Activated T-cell treated with anti-CD3 and anti-CD28 coated beads, Interleukin-2, amount 50 U/mL, for 1 hour (primary cell): ENCODE results near the gene SMC4.
A peak's percentile ranks its signal among the peaks of the same experiment; 100 is the strongest.
"Not testable (repeated sequence)": the region's sequence is repeated elsewhere in the genome, so short reads cannot be mapped to it uniquely, and the experiment has no call there.

Experiments
- DNase-seq: peaks from one replicate; pipeline ENCODE4 v3.0.0-alpha.2; 2020

Gene SMC4

DNA sequence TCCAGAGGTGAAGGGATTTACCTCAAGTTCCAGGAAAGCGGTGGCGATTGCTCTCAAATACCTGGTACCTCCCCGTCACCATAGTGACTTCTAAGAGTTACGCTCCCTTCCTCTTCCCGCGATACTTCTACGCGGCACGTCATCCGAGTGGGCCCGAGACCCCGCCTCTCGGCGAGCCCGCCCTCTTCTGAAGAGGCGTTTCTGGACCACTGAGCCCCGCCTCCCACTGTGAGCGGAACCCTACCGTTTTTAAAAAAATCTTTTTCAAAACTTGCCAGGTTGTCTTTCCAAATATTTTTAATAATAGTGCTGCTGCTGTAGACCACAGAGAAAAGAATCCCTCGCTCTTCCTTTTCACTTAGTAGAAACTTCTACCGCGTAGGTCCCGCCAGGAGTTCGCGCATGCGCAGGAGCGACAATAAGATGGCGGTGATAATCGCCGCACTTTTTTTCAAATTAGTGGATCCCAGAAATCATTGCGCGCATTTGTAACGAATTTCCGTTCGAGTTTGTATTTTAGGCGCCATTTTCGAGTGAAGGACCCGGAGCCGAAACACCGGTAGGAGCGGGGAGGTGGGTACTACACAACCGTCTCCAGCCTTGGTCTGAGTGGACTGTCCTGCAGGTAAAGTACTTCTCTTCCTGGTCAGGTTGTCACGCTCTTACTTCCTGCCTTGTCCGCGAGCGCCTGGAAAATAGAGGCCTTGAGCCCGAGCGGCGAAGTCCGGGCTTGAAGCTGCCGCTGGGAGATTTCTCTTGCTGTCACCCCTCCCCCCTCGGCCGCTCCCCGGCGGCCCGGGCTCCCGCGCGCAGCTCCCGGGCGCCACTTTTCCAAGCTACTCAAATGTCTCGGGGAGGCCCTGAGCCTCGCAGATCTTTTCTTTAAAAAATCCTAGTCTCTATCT, at the start of gene SMC4, which contains the start of gene IFT80:
TSS of gene SMC4 (plus strand) at position 526 of the 905 bp plus-strand sequence. CDS start 1,177 bp downstream, outside the sequence.
TSS of gene IFT80 (minus strand) at position 101 of the 905 bp plus-strand sequence. CDS start 14,625 bp downstream, outside the sequence.
- DNase-seq: peak; percentile 96

DNA sequence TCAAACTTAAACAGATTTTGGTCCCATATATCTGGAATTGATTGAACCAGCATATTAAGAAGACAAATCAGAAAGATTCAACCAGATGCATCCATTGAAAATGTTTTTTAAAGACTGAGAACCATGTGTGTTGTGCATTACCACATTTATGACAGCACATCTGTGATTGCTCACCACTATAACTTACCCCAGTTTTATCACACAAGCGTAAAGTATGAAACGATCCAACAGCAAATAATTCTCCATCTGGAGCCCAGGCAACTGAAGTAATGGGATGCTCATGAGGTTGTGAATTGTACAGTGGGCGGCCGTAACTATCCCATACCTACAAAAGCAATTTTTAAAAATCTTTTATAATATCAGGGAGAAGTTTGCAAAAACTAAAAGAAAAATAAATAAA, 43.6 kb upstream of the SMC4 start:
- no peak for DNase-seq

DNA sequence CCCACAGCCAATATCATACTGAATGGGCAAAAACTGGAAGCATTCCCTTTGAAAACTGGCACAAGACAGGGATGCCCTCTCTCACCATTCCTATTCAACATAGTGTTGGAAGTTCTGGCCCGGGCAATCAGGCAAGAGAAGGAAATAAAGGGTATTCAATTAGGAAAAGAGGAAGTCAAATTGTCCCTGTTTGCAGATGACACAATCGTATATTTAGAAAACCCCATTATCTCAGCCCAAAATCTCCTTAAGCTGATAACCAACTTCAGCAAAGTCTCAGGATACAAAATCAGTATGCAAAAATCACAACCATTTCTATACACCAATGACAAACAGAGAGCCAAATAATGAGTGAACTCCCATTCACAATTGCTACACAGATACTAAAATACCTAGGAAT, 36.6 kb upstream of the SMC4 start:
- not testable (repeated sequence) for DNase-seq

DNA sequence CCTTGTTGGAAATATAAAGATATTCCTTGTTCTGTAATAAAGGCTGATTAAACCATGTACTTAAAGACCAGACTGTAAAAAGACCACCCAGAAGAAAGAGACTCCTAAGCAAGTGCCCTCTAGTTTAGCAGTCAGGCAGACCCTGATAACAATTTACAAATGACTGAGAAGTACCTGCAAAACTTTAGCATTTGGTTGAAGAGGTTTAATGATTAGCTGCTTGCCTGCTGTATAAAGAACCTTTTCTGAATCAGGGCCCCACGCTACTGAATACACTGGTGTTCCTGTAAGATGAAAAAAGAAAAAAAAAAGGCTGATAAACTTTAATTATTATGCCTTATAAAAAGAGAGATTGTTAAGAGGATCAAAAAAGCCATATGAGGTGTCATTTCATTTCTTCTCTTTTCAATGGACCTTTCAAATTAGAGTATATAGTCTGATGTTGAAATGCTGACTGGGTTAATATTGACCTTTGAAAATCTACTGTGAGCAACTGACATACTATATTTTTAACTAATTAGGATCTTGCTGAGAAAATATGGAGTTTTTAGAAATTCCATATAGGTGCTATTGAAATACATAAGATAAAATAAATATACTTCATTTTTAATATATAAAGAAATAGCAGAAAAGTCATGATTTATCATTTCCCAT, 33.5 kb upstream of the SMC4 start:
- DNase-seq: no peak

DNA sequence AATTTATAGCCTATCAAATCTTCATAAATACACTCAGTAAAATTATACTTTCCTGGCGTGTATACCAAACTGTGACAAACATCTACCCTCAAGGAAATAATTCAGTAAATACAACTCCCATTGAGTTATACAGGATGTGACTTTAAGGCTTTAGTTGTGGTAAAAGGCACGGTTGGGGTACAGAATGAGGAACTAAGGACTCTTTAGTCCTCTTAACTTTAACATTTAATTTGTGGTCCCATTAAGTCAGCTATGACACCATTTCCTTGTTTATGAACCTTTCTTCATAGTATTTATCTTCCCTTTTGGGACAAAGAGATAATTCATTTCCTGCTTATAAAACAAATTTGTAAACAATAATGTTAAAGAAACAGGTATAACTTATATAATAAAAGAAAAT, 30.6 kb upstream of the SMC4 start:
- no peak for DNase-seq

DNA sequence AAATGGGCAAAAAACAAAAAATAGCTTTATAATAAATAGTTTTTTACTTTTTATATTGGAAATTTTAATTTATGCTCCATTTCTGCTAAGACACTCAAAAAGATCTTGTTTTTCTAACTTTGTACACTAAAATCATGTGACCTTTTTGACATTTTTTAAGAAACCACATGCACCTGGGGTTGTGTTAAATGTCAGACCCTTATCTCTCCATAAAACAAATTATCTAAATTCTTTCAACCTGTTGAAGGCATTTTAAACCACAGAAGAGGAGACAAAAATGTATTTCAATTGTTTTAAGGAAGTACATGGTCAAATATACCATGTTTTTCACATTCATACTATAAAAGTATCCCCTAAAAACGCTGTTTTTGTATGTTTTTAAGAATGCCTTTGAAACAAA, 29.7 kb upstream of the SMC4 start:
- DNase-seq: no peak

DNA sequence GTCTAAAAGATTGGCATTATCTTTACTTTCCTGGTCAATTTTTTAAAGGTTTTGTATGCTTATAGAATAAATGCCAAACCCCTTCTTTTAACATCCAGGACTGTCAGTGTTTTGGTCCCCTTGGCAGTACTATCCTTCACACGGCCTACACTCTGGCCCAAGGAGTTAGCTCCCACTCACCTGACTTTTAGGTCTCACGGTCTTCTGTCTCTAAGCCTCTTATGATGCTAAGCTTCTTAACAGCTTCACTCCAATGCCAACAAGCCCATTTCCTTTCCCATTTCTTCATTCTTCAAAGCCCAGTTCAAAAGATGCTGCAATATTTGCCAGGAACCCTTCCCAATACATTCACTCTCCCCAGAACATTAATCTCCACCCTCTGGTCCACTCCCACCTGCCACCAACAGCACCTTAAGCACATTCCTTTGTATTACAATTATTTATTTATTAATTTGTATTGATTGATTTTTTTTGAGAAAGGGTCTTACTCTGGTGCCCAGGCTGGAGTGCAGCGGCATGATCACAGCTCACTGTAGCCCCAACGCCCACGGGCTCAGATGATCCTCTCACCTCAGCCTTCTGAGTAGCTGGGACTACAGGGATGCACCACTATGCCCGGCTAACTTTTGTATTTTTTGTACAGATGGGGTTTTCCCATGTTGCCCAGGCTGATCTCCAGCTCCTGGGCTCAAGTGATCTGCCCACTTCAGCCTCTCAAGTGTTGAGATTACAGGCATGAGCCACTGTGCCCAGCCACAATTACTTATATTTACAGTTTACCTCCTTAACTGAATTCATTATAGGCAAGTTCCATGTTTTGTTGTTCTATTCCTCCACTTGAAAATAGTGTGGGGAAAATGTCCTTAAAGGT, 28.2 kb upstream of the SMC4 start:
- no peak for DNase-seq

DNA sequence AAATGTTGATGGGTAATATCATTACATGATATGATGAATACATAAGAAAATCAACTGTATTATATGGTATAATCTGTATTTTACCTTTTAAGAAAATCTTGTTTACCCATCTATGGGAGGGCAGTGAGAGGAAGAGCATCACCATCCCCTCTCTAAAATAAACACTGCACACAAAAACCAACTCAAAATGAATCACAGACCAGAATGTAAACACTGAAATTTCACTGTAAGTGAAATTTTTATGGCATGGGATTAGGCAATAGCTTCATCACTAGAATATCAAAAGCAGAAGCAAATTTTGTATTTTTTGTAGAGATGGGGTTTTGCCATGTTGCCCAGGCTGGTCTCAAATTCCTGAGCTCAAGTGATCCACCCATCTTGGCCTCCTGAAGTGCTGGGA, 26.7 kb upstream of the SMC4 start:
- DNase-seq: no peak

DNA sequence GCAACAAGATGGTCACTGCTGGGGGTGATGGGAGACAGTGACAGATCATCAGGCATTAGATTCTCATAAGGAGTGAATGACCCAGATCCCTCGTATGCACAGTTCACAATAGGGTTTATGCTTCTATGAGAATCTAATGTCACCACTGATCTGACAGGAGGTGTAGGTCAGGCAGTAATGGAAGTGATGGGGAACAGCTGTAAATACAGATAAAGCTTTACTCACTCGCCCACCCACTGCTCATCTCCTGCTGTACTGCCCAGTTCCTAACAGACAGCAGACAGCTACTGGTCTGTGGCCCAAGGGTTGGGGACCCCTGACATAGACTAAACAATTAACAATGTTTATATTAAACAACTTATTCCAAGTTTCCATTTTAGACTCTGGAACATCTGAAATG, 25.8 kb upstream of the SMC4 start:
- DNase-seq: no peak

DNA sequence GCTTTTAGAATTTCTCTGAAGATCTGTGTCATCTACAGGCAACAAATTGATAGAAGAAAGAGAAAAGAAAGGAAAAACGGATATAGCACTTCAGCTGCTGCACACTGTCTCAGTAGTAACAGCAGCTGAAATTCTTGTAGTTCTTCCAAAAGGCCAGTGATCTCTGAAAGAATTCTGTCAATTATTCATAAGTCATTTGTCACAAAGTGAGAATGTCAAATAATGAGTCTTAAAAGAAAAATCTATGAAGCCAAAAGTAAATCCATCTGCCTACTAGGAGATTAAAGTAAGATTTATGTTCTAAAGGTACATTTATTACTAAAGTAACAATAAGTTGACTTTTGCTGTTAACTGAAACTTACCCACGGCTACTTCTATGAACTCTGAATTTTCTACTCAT, 25.0 kb upstream of the SMC4 start:
- no peak for DNase-seq

DNA sequence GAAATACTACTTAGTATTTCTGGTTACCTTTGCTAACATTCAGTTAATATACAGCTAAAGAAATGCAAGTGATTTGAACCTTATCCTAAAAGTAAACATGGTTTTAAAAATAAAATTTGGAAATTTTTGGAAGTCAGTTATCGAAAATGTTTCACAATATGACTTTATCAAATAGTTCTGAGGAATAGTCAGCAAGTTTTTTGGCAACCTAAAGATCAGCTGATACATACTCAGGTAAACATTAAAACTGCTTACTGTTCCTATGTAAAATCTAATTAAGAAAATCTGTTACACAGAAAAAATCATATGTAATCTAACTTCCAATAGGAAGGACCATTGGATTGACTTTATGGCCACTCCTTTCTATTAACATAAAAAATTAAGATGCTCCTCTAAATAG, 24.5 kb upstream of the SMC4 start:
- no peak for DNase-seq

DNA sequence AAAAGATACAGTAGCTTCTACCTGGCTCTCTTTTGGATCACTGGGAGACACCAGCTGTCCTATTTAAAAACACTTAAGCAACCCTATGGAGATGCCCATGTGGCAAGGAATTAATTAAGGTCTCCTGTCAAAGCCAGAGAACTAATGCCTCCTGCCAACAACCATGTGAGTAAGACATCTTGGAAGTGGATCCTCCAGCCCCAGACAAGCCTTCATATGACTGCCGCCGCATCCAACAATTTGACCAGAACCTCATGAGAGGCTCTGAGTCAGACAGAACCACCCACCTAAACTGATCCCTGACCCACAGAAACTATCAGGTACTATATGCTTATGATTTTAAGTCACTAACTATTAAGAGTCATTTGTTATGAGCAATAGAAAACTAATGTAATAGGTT, 22.8 kb upstream of the SMC4 start:
- no peak for DNase-seq

DNA sequence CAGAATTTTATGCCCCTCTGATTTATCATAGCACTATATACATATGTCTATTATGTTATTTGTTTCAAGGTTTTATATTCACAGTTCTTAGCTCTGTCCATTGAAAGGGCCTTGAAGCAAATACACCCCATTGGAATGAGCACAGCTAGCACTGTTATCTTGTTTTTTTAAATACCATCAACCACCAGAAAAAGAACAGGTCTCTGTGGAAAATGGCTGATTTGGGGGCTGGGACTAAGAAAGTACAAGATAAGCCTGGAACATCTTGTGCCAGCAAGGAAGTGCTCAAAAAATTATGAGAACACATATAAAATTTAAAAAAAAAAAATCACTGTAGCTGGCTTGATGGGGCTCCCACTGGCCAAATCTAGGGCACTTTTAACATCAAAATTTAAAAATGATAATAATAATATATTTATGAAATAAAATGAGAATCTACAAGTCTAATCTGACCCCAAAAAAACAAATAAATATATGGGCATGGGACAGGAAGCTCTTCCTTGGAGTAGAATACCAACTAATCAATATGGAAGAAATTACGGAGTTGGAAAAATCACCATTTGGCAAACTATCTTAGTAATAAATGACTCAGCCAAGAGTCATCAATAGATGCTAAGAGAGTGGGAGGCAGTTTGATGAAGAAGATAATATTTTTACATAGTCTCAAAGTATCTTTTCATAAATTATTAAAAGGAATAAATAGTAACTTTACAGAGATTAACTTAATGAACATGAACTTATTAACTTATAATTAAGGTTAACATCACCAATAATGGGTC, 20.9 kb upstream of the SMC4 start:
- no peak for DNase-seq

DNA sequence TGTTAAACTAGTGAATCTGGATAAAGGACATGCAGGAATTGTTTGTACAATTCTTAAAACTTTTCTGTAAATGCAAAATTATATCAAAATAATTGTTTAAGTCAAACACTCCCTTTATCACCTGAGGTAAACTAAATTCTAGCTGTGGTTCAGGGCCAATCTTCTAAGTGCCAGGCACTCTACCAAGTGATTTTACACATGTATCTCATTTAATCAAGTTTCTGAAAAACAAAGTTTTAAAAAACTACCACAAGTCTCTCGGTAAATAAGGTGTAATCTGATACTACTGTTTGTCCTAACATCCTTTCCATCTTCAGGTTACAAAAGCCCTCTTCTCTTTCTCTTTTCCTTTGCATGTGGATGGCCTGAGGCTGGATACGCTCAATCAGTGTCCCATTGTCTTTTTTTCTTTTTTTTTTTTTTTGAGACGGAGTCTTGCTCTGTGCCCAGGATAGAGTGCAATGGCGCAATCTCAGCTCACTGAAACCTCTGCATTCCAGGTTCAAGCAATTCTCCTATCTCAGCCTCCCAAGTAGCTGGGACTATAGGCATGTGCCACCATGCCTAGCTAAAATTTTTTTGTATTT, 19.7 kb upstream of the SMC4 start:
- DNase-seq: no peak

DNA sequence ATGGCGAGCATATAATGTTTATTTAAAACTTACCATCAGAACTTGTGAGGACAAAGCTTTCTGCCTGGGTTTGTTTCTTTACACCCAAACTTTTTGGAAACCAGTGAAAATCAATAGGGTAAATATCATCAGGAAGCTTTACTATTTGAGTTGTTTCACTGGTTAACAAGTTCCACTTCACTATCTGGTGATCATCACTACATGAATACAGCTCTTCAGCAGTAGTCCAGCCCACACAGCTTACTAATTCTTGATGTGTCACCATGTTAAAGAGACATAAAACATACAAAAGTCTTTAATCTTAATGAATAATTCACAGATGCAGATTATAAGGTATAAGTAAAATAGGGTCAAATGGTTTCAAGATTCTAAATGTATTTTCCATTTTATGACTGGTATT, 18.0 kb upstream of the SMC4 start:
- DNase-seq: no peak

DNA sequence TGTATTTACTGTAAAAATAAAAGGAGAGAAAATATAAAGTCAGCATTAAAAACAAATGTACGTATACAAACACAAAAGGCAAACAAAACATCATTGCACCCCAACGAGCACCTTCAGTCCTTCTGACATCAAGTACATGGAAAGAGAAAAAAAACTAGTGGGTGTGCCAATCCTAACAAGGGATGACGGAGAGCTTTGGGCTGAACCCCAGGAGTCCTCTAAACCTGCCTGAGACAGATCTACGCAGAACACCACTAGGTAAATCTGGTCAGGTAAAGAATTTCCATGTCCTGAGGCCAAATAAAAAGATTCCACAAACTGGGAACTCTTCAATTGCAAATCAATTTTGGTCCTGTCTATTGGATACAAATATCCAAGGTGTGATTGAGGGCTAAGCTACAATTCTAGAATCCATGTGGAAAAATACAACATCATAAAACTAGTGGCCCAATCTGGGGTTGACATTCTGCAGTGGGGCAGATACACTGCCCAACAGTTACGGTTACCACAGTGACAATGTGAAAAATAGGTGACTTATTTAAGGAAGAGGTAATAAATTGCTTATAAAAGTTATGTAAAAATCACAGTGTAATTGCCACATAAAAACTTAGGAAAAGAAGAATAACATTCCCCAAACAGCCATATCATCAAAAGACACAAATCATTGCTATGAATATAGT, 14.7 kb upstream of the SMC4 start:
- no peak for DNase-seq

DNA sequence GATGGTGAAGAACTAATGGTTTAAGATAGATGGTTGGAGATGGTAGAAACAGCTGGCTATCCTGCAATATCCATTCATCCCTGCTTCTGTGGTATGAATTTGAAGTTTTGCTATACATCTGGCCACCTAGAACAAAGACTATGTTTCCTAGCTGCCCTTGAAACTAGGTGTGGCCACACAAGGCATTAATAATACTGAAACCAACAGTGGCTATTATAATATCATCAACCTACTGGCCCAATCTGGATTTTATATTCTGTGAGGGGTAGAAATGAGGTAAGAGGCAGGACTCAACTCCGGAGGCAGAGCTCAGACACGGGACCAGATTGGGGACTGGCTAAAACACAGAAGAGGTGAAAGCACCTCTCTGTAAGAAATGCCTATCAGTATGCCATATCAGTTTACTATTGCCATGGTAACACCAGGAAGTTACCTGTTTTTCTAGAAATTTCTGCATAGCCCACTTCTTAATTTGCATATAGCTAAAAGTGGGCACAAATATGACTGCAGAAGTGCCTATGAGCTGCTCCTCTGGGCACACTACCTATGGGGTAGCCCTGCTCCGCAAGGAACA, 8.8 kb upstream of the SMC4 start:
- no peak for DNase-seq

DNA sequence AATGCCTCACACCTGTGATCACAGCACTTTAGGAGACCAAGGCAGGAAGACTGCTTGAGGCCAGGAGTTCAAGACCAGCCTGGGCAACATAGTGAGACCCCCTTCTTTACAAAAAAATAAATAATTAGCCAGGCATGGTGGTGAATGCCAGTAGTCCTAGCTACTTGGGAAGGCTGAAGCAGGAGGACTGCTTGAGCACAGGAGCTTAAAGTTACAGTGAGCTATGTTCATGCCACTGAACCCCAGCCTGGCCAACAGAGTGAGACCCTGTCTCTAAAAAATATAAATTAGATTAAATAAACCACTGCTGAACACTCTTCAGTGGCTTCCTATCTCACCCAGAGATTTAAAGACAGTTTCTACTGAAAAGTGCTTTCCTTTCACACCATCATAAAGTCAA, 6.7 kb upstream of the SMC4 start:
- DNase-seq: no peak

DNA sequence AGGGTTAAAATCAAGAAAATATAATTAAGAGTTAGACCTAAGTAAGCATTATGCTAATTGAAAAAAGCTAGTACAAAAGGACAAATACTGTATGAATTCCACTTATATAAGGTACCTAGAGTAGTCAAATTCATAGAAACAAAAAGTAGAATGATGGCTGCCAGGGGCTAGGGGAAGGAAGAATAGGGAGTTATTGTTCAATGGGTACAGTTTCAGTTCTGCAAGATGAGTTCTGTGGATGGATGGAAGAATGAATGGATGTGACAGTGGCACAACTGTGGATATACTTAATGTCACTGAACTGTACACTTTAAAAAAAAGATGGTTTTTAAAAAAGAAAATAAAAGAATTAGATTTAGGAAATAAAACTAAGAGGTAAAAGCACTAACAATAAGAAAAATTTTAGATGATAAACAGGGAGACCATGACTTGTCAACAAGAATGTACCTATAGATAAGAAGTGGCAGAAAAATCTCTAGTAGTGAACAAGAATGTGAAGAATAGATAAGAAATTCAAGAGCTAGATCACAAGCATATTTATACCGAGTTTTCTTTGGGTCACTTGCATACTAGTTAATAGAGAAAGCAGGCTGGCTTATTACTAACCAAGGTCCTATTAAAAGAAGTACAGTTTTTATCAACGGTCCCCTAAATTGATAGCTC, 6.0 kb upstream of the SMC4 start:
- no peak for DNase-seq

DNA sequence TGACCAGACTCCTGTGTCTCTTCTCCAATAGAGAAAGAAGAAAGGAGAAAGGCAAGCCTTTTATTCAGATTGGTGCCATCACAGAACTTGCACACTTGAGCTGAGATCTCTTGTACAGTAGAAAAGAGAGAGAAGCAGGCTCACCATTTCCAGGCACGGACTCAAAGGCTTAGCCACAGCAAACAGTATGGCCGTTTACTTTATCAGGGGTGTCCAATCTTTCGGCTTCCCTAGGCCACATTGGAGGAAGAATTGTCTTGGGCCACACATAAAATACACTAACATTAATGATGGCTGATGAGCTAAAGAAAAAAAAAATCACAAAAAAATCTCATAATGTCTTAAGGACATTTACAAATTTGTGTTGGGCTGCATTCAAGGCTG, 5.4 kb upstream of the SMC4 start:
- no peak for DNase-seq

DNA sequence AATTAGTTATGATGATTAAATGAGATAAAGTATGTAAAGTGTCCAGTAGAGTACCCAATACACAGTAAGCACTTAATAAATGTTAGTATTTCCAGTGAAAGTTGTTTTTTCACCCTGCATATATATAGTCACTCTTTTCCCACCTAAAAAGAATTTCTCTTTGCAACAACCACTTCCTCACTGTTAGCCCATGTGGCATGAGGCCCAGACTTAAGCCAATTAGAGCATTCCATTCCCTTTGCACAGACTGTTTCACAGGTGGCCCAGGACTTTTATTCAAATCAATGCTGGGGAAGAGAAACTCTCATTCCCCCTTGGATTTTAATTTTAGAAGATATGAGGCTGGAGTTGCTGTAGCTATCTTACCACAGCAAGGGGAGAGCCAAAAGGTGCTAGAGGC, 4.2 kb upstream of the SMC4 start:
- no peak for DNase-seq
